GM12872 (cell line): Measurements from ENCODE around the gene ZFAND2A.
A peak's percentile ranks its signal among the peaks of the same experiment; 100 is the strongest.

Source experiments
- TF ChIP-seq, protein P1 (sequence below): IDR thresholded peaks from 3 replicates; pipeline ENCODE4 v1.5.1; 2011; ENCODE audit warnings: low read depth, mild to moderate bottlenecking, low read length, moderate library complexity; ENCODE audit not compliant: insufficient read depth

The ZFAND2A gene

DNA sequence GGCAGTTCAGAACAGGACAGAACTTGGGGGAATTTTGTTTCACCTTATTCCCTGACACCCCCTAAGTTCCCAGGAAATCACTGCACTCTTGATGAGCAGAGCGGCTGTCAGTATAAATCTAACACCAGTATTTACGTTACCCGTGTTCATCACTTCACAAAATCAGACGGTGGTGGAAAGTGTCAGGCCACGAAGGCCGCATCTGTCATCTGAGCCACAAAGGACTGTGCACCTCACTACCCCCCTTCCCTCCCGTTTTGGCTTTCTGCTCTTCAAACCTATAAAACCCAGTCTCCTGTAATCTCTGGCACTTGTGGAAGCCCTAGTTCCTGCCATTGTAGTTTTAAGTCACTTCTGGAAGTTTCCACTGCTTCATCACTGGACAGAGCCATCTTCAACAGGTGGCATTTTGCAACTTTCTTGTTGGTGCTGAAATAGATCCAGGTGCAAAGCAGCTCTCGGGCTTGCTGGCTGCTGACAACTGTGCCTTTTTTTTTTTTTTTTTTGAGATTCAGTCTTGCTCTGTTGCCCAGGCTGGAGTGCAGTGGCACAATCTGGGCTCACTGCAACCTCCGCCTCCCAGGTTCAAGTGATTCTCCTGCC lies 9.5 kb downstream of the ZFAND2A start:
- TF ChIP-seq, protein P1, sequence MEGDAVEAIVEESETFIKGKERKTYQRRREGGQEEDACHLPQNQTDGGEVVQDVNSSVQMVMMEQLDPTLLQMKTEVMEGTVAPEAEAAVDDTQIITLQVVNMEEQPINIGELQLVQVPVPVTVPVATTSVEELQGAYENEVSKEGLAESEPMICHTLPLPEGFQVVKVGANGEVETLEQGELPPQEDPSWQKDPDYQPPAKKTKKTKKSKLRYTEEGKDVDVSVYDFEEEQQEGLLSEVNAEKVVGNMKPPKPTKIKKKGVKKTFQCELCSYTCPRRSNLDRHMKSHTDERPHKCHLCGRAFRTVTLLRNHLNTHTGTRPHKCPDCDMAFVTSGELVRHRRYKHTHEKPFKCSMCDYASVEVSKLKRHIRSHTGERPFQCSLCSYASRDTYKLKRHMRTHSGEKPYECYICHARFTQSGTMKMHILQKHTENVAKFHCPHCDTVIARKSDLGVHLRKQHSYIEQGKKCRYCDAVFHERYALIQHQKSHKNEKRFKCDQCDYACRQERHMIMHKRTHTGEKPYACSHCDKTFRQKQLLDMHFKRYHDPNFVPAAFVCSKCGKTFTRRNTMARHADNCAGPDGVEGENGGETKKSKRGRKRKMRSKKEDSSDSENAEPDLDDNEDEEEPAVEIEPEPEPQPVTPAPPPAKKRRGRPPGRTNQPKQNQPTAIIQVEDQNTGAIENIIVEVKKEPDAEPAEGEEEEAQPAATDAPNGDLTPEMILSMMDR = no peak

DNA sequence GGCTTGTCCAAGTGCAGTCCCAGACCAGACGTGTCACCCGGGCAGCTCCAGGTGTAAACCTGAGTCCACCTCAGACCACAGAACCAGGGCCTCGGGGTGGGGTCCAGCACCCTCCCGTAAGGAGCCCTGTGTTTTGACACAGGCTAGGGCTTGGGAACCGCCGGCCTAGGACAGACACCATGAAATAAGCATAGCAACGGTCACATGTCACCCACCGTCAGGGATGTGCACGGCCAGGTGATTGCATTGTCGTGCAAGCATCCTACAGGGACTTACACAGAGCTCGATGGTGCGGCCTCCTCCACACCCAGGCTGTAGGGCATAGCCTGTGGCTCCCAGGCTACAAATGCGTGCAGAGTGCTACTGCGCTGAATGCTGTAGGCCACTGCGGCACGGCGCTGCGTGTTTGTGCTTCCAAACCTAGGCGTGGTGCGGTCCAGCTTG lies 10.6 kb downstream of the ZFAND2A start:
- TF ChIP-seq, protein P1 = no peak

DNA sequence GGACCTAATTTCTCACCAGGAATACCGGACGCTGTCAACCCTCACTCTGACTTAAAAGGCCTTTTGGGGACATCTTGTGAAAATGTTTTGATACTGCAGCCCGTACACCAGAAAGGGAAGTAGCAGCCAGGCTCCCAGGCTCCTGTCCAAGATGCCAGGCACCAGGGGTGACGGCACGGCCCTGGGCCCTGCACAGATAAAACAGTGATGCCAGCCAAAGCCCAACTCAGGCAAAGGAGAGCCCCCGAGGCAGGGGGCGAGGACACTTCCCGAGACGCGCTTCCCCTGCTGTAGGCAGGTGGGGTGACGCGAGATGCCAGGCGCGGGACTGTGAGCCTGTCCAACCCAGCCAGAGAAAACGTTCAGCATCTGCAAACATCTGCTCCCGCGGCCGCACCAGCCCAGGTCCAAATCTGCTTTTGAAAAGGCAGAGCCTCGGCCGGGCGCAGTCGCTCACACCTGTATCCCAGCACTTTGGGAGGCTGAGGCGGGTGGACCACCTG lies 15.7 kb downstream of the ZFAND2A start:
- TF ChIP-seq, protein P1 = peak; percentile 43; the same call in 2 of the 3 replicates

DNA sequence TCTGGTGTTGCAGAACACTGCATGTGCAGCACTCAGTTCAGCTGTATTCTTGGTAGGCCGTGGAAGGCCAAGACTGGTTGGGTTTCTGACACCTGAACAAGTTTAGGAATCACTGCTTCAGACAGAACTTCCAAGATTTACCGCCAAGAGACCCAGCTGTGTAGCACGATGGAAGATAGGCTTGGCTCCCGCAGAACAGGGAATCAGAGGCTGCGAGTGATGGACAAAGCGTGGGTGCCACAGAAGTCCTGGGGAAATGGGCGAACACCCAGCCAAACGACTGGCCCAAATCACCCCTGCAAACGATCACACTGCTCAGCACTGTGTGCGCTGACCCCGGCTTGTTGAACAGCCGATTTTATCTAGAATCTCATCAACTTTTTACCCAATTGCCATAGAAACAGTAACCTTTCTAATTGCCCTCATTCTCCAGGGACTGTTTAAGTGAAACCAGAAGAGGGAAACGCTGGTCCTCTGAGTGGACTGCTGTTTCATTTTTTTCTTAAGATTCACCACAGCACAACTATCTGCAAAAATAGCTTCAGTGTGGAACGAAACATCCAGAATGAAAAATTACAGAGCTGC lies 17.9 kb downstream of the ZFAND2A start:
- TF ChIP-seq, protein P1 = no peak

DNA sequence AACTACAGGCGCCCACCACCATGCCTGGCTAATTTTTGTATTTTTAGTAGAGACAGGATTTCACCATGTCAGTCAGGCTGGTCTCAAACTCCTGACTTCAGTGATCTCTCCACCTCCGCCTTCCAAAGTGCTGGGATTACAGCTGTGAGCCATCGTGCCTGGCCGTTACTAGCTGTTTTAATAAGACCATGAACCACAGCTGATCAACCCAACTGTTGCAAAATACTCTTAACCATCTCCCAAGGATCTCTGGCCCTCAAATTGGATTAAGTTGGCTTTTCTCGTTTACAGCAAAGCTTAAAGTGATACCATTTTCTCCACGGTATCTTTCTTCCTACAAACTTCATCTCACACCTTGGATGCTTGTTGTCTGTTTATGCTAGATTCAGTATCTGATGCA lies 18.3 kb downstream of the ZFAND2A start:
- TF ChIP-seq, protein P1 = no peak

DNA sequence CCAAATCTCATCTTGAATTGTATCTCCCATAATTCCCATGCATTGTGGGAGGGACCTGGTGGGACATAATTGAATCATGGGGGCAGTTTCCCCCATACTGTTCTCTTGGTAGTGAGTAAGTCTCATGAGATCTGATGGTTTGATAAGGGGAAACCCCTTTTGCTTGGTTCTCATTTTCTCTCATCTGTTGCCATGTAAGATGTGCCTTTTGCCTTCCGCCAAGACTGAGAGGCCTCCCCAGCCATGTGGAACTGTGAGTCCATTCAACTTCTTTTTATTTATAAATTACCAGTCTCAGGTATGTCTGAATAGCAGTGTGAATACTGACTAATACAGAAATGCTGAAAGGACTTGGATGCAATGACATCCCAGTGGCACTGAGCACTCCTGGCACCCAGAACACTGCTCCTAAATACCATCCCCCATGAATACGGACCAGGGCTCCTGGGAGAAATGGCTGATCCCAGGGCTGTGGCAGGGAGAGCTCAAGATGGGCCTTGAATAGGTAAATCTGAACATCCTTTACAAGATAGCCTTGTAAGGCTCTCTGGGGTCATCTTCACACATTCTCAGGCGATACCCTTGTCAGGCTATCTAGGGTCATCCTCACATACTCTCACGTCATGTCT lies 19.4 kb downstream of the ZFAND2A start:
- TF ChIP-seq, protein P1 = no peak

DNA sequence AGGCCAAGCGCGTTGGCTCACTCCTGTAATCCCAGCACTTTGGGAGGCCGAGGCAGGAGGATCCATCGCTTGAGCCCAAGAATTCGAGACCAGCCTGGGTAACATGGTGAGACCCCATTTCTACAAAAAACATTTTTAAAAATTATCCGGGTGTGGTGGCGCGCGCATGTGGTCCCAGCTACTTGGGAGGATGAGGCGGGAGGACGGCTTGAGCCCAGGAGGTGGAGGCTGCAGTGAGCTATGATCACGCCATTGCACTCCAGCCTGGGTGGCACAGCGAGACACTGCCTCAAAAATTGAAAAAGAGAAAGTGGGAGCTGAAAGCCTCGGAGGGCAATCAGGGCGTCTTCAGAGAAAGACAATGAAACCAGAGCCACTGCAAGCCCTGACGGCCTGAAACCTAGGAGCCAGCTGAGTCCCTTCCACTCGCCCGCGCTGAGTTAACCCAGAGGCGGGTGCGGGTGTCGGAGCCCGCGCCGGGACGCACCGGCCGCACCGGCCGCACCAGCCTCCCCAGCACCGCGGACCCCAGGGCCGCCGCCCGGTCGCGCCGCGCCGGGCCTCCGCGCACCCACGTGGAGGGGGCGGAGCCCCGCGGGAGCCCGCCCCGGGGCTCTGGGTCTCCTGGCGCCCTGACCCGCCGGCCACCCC lies 22.4 kb downstream of the ZFAND2A start:
- TF ChIP-seq, protein P1 = no peak
